ENCODE measurements around the gene PLPP4. TPM values are rescaled to one million over a fixed set of nuclear protein-coding genes. Genes with fewer than 3 reads are reported as not detected.

The PLPP4 gene
- total RNA-seq, 6 experiments from 2014 or later: 12.2 to 31.1 (median 16.9) TPM

GRCh38 chr10:120539076-120539475, 82.0 kb downstream of the PLPP4 start:
- H3K27me3 Mint-ChIP-seq (ENCODE audit: insufficient read depth): no peaks in the 10 kb centered on the region; the same call in 1 of the 2 replicates
- peaks cover 7% of the 10 kb centered on the region; the same call in 1 of the 2 replicates for H3K4me1 Mint-ChIP-seq (ENCODE audit: low read depth)
- H3K9me3 Mint-ChIP-seq: no peaks in the 10 kb centered on the region; the same call in 1 of the 2 replicates
- H3K4me3 Mint-ChIP-seq: no peak overlapping the region
- H3K27ac Mint-ChIP-seq: no peak overlapping the region
- no peak for DNase-seq
- H3K36me3 Mint-ChIP-seq (ENCODE audit: low read depth): peaks cover 7% of the 10 kb centered on the region; the same call in 1 of the 2 replicates
- no peak for TF ChIP-seq CTCF (IDR thresholded peaks at IDR 0.05)

- H3K4me1 Mint-ChIP-seq (ENCODE audit: low read depth): no peaks in the 10 kb centered on the region
- H3K9me3 Mint-ChIP-seq: no peaks in the 10 kb centered on the region
- H3K4me3 Mint-ChIP-seq: no peak overlapping the region
- no peak overlapping the region for H3K27ac Mint-ChIP-seq
- H3K27me3 Mint-ChIP-seq (ENCODE audit: insufficient read depth): no peaks in the 10 kb centered on the region; the same call in 1 of the 2 replicates
- no peak for DNase-seq
- no peaks in the 10 kb centered on the region for H3K36me3 Mint-ChIP-seq (ENCODE audit: low read depth)
- no peak for TF ChIP-seq CTCF (IDR thresholded peaks at IDR 0.05)
Observed at GRCh38 chr10:120540486-120540885, 83.5 kb downstream of the PLPP4 start.

- Mint-ChIP-seq H3K27me3 (ENCODE audit: insufficient read depth) (no peaks in the 10 kb centered on the region; the same call in 1 of the 2 replicates), H3K27ac (no peak overlapping the region), H3K36me3 (ENCODE audit: low read depth) (no peaks in the 10 kb centered on the region), H3K4me3 (no peak overlapping the region), H3K4me1 (ENCODE audit: low read depth) (no peaks in the 10 kb centered on the region), H3K9me3 (no peaks in the 10 kb centered on the region)
- no peak for DNase-seq
- TF ChIP-seq CTCF (IDR thresholded peaks at IDR 0.05): no peak
Observed at GRCh38 chr10:120541984-120542383, 85.0 kb downstream of the PLPP4 start.

GRCh38 chr10:120542591-120542990, 85.6 kb downstream of the PLPP4 start:
- no peaks in the 10 kb centered on the region for H3K4me1 Mint-ChIP-seq (ENCODE audit: low read depth)
- H3K27ac Mint-ChIP-seq: no peak overlapping the region
- no peak for TF ChIP-seq CTCF (IDR thresholded peaks at IDR 0.05)
- no peak for DNase-seq
- H3K4me3 Mint-ChIP-seq: no peak overlapping the region
- H3K27me3 Mint-ChIP-seq (ENCODE audit: insufficient read depth): no peaks in the 10 kb centered on the region; the same call in 1 of the 2 replicates
- H3K9me3 Mint-ChIP-seq: no peaks in the 10 kb centered on the region
- no peaks in the 10 kb centered on the region for H3K36me3 Mint-ChIP-seq (ENCODE audit: low read depth)

- DNase-seq: no peak
- H3K27me3 Mint-ChIP-seq (ENCODE audit: insufficient read depth): no peaks in the 10 kb centered on the region; the same call in 1 of the 2 replicates
- H3K4me3 Mint-ChIP-seq: no peak overlapping the region
- H3K9me3 Mint-ChIP-seq: no peaks in the 10 kb centered on the region; the same call in 1 of the 2 replicates
- TF ChIP-seq CTCF (IDR thresholded peaks at IDR 0.05): no peak
- H3K4me1 Mint-ChIP-seq (ENCODE audit: low read depth): no peaks in the 10 kb centered on the region
- no peak overlapping the region for H3K27ac Mint-ChIP-seq
- no peaks in the 10 kb centered on the region; the same call in 1 of the 2 replicates for H3K36me3 Mint-ChIP-seq (ENCODE audit: low read depth)
Observed at GRCh38 chr10:120543291-120543690, 86.3 kb downstream of the PLPP4 start.

Measured in HFFc6 (cell line).